ENCODE results near the gene ZNF548.

The ZNF548 gene

GRCh38 chr19:57398868-57399267, 9.2 kb downstream of the ZNF548 start:
- DNase-seq (ENCODE audit: low spot score): no peak

GRCh38 chr19:57403737-57404563, 14.3 kb downstream of the ZNF548 start:
- no peak for DNase-seq (ENCODE audit: low spot score)

GRCh38 chr19:57406516-57407123, 17.0 kb downstream of the ZNF548 start:
- peak; percentile 31 for DNase-seq (ENCODE audit: low spot score)

GRCh38 chr19:57410877-57411671, 21.4 kb downstream of the ZNF548 start, which contains the start of gene ZNF17:
Gene ZNF17 (plus strand): TSS chr19:57411161. CDS start chr19:57413616, 2,455 bp downstream.
- peak; percentile 96 for DNase-seq (ENCODE audit: low spot score)

- DNase-seq (ENCODE audit: low spot score): no peak
Measured at GRCh38 chr19:57419439-57419838, 29.8 kb downstream of the ZNF548 start.

GRCh38 chr19:57421037-57421436, 31.4 kb downstream of the ZNF548 start:
- no peak for DNase-seq (ENCODE audit: low spot score)

GRCh38 chr19:57434386-57435061, 44.9 kb downstream of the ZNF548 start:
- DNase-seq (ENCODE audit: low spot score): no peak

GRCh38 chr19:57435062-57435978, 45.7 kb downstream of the ZNF548 start, which contains the start of gene ZNF749:
Gene ZNF749 (plus strand): TSS chr19:57435325. CDS start chr19:57435579, 254 bp downstream.
- DNase-seq (ENCODE audit: low spot score): peak; percentile 99

GRCh38 chr19:57436417-57436816, 46.8 kb downstream of the ZNF548 start:
- DNase-seq (ENCODE audit: low spot score): no peak

- DNase-seq (ENCODE audit: low spot score): no peak
Measured at GRCh38 chr19:57437931-57438330, 48.3 kb downstream of the ZNF548 start.

- DNase-seq (ENCODE audit: low spot score): no peak
Measured at GRCh38 chr19:57438925-57439324, 49.3 kb downstream of the ZNF548 start.

- no peak for DNase-seq (ENCODE audit: low spot score)
Measured at GRCh38 chr19:57441979-57442752, 52.5 kb downstream of the ZNF548 start.

- no peak for DNase-seq (ENCODE audit: low spot score)
Measured at GRCh38 chr19:57443121-57443696, 53.6 kb downstream of the ZNF548 start.

GRCh38 chr19:57452307-57452706, 62.7 kb downstream of the ZNF548 start:
- DNase-seq (ENCODE audit: low spot score): no peak

Data from SW480 (cell line).